Stomach (tissue), 9 donors: ENCODE results near the gene SNAPC2. TPM values are rescaled to one million over a fixed set of nuclear protein-coding genes. Genes with fewer than 3 reads are reported as not detected.
A peak's percentile ranks its signal among the peaks of the same experiment; 100 is the strongest.

Source experiments
- DNase-seq, 2 donors: peaks; one replicate each; pipeline versions ENCODE4 v3.0.0 to v3.0.0-alpha.2; 2013 to 2019
- H3K27ac ChIP-seq, 5 donors: fragments of 200-600 bp in 4 of 5; sonication (generic) in 4 of 5; one replicate each; pipeline ENCODE4 v1.5.1; 2013 to 2019; ENCODE audit warnings: mild to moderate bottlenecking in 1 of 5, moderate library complexity in 1 of 5
- H3K27me3 ChIP-seq, 3 donors: fragments of 200-600 bp; sonication (generic); one replicate each; pipeline ENCODE4 v1.5.1; 2017 to 2019; ENCODE audit warnings: mixed run types in 1 of 3
- H3K36me3 ChIP-seq, 4 donors: fragments of 200-600 bp; sonication (generic); 1 replicate in 3 of 4; 2 replicates in 1 of 4; pipeline ENCODE4 v1.5.1; 2016 to 2019
- H3K4me1 ChIP-seq, 4 donors: fragments of 200-600 bp; sonication (generic); one replicate each; pipeline ENCODE4 v1.5.1; 2016 to 2019
- H3K4me3 ChIP-seq, 4 donors: fragments of 200-600 bp; sonication (generic) in 3 of 4; one replicate each; pipeline ENCODE4 v1.5.1; 2016 to 2019; ENCODE audit warnings: mild to moderate bottlenecking in 1 of 4
- H3K9me3 ChIP-seq, 4 donors: fragments of 200-600 bp; sonication (generic); one replicate each; pipeline ENCODE4 v1.5.1; 2016 to 2019
- CTCF ChIP-seq, 7 experiments: fragments of 450-650 bp in 4 of 7; fragments of 200-600 bp in 3 of 7; sonication (generic) in 3 of 7; IDR thresholded peaks; one replicate each; pipeline ENCODE4 v1.5.1; 2016 to 2019; ENCODE audit warnings: antibody characterized with exemption in 7 of 7, control low read depth in 2 of 7, mild to moderate bottlenecking in 1 of 7
- EP300 ChIP-seq: sonication (generic); formaldehyde crosslinking; IDR thresholded peaks from one replicate; pipeline ENCODE4 v1.6.1; 2017; ENCODE audit warnings: antibody characterized with exemption
- POLR2A ChIP-seq, 4 donors: fragments of 450-650 bp; IDR thresholded peaks; one replicate each; pipeline ENCODE4 v1.6.1; 2016; ENCODE audit warnings: antibody characterized with exemption in 4 of 4, control low read depth in 2 of 4, mild to moderate bottlenecking in 1 of 4, moderate library complexity in 1 of 4
- POLR2AphosphoS5 ChIP-seq, 3 donors: sonication (generic); formaldehyde crosslinking; IDR thresholded peaks; one replicate each; pipeline ENCODE4 v1.6.1; 2016; ENCODE audit warnings: antibody characterized with exemption in 3 of 3
- WGBS, 5 donors: extraction: QIAGEN DNeasy Blood & Tissue Kit in 3 of 5; methylation state at CpG; one replicate each; pipeline versions ENCODE4 v1.1.5 to v1.1.7; 2013 to 2018; 5-methylcytosine and 5-hydroxymethylcytosine counted together
- intact Hi-C: fragments of 100-400 bp; cut with DNase I; formaldehyde crosslinking; loops from one replicate; pipeline ENCODE4 v1.15.1; 2023; ENCODE audit warnings: low total_unique reads
- polyA plus RNA-seq, 3 donors: library from polyadenylated mRNA; stranded (reverse); fragments of 200-250 nt; gene quantifications; one replicate each; pipeline ENCODE4 v1.2.3, GENCODE V29; 2013
- total RNA-seq, 5 donors: library from RNA; depleted of rRNA; stranded (reverse); fragments of >200 nt; gene quantifications; one replicate each; pipeline versions ENCODE4 v1.1.0 to v1.2.3, GENCODE V29; 2014 to 2016
- donor health status: healthy with polysubstance abuse.
- donor health status: Bipolar disorder and iron deficiency.
- donor health status: healthy.

The SNAPC2 gene
- total and polyA plus RNA-seq, 8 donors: 2.3 to 22.8 (median 14.9) TPM

GRCh38 chr19:7931221-7932061 lies 11.3 kb downstream of the SNAPC2 start:
- H3K27ac ChIP-seq: peak overlapping the region in 4 of 5 donors; percentile 26 to 89 (median 82)
- intact Hi-C loops: no loop called here
- no peaks in the 10 kb centered on the region for H3K27me3 ChIP-seq
- no peak for TF ChIP-seq EP300
- TF ChIP-seq POLR2A (IDR thresholded peaks at IDR 0.05): no peak
- TF ChIP-seq CTCF (IDR thresholded peaks at IDR 0.05): no peak
- no peak for TF ChIP-seq POLR2AphosphoS5 (IDR thresholded peaks at IDR 0.05)
- 87 to 93% (median 90%) methylated on average over 32 to 36 of the region's 36 CpGs for WGBS, 5 donors
- H3K4me1 ChIP-seq: peaks cover 15 to 52% (median 32%) of the 10 kb centered on the region in 4 donors
- no peaks in the 10 kb centered on the region for H3K9me3 ChIP-seq
- peak in 1 of 2 donors; percentile 31 for DNase-seq
- no peak overlapping the region for H3K4me3 ChIP-seq
- peaks cover 57 to 70% (median 67%) of the 10 kb centered on the region in 4 donors for H3K36me3 ChIP-seq

- H3K4me1 ChIP-seq: peaks cover 9 to 43% (median 25%) of the 10 kb centered on the region in 4 donors
- 92 to 93% (median 92%) methylated on average over 28 to 32 of the region's 32 CpGs for whole genome bisulfite sequencing, 5 donors
Measured at GRCh38 chr19:7932276-7932929, 12.3 kb downstream of the SNAPC2 start.

DNA sequence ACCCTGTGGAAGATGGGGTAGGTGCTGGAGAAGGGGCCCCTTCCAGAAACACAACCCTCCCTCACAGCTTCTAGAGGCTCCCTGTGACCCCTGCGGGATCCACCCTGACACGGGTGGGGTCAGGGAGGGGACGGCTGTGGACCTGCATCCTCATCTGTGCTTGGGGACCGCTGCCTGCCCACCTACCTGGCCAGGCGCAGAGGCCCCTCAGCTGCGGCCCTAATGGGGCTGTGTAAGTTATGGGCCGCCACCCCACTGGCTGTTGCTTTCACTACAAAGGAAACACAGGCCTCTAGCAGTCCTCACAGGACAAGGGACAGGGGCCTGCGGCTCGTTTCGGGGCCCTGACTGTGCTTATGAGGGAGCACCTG lies 12.8 kb downstream of the SNAPC2 start:
- no peaks in the 10 kb centered on the region for H3K9me3 ChIP-seq
- peaks cover 72 to 82% (median 82%) of the 10 kb centered on the region in 4 donors for H3K36me3 ChIP-seq
- H3K4me1 ChIP-seq: peaks cover 5 to 38% (median 20%) of the 10 kb centered on the region in 4 donors
- 89 to 96% (median 93%) methylated on average over 5 to 10 of the region's 10 CpGs for WGBS, 5 donors
- DNase-seq: no peak
- H3K4me3 ChIP-seq: no peak overlapping the region
- no peaks in the 10 kb centered on the region for H3K27me3 ChIP-seq
- peak overlapping the region in 1 of 5 donors; percentile 86 for H3K27ac ChIP-seq
- intact Hi-C loops: no loop called here
- TF ChIP-seq CTCF (IDR thresholded peaks at IDR 0.05) (no peak), EP300 (no peak), POLR2A (IDR thresholded peaks at IDR 0.05) (no peak), POLR2AphosphoS5 (IDR thresholded peaks at IDR 0.05) (no peak)

More at GRCh38 chr19:7932276-7932929, 12.3 kb downstream of the SNAPC2 start:
- TF ChIP-seq CTCF (IDR thresholded peaks at IDR 0.05) (no peak), POLR2AphosphoS5 (IDR thresholded peaks at IDR 0.05) (no peak), EP300 (no peak), POLR2A (IDR thresholded peaks at IDR 0.05) (no peak)
- Histone ChIP-seq H3K4me3 (no peak overlapping the region), H3K27me3 (no peaks in the 10 kb centered on the region), H3K9me3 (no peaks in the 10 kb centered on the region), H3K36me3 (peaks cover 66 to 77% (median 76%) of the 10 kb centered on the region in 4 donors), H3K27ac (peak overlapping the region in 2 of 5 donors; percentile 86 to 89)
- intact Hi-C loops: no loop called here
- peak in 1 of 2 donors; percentile 5 for DNase-seq

- H3K9me3 ChIP-seq: no peaks in the 10 kb centered on the region
- 83 to 91% (median 89%) methylated on average over 4 to 14 of the region's 14 CpGs for WGBS, 5 donors
- intact Hi-C loops: no loop called here
Measured at GRCh38 chr19:7933411-7933810, 13.3 kb downstream of the SNAPC2 start.

More at GRCh38 chr19:7933411-7933810, 13.3 kb downstream of the SNAPC2 start:
- Histone ChIP-seq H3K36me3 (peaks cover 76 to 87% (median 87%) of the 10 kb centered on the region in 4 donors), H3K4me3 (no peak overlapping the region), H3K4me1 (peaks cover under 1 to 33% (median 15%) of the 10 kb centered on the region in 4 donors), H3K27me3 (no peaks in the 10 kb centered on the region), H3K27ac (peak overlapping the region in 1 of 5 donors; percentile 86)
- TF ChIP-seq CTCF (IDR thresholded peaks at IDR 0.05) (peak in 1 of 7 experiments; percentile 6), POLR2A (IDR thresholded peaks at IDR 0.05) (no peak)
- DNase-seq: peak in 1 of 2 donors; percentile 3
